Nephron (organoid): ENCODE measurements around the gene OAS1.

Experiments used
- H3K27ac Mint-ChIP-seq, 3 experiments: 2 replicates each; pipeline ENCODE4 v1.8.0; 2020; ENCODE audit warnings: mixed read lengths in 3 of 3, mild to moderate bottlenecking in 2 of 3, moderate library complexity in 1 of 3
- H3K27me3 Mint-ChIP-seq: 2 replicates; pipeline ENCODE4 v1.8.0; 2021; ENCODE audit warnings: low read depth, mild to moderate bottlenecking, moderate library complexity, mixed read lengths
- H3K36me3 Mint-ChIP-seq: 2 replicates; pipeline ENCODE4 v1.8.0; 2020; ENCODE audit warnings: low read depth, mixed read lengths
- H3K4me1 Mint-ChIP-seq: 2 replicates; pipeline ENCODE4 v1.8.0; 2020; ENCODE audit warnings: mixed read lengths
- H3K4me3 Mint-ChIP-seq, 3 experiments: 2 replicates each; pipeline ENCODE4 v1.8.0; 2020; ENCODE audit warnings: mild to moderate bottlenecking in 3 of 3, mixed read lengths in 3 of 3, moderate library complexity in 2 of 3
- H3K9me3 Mint-ChIP-seq: 2 replicates; pipeline ENCODE4 v1.8.0; 2020; ENCODE audit warnings: mixed read lengths
- CTCF ChIP-seq, 3 experiments: fragments of 200-600 bp; sonication (generic); IDR thresholded peaks; one replicate each; pipeline ENCODE4 v1.5.0; 2021; ENCODE audit warnings: antibody characterized with exemption in 3 of 3; ENCODE audit not compliant: unreplicated experiment in 3 of 3

The OAS1 gene

GRCh38 chr12:112961074-112961473, 54.3 kb downstream of the OAS1 start:
- Mint-ChIP-seq H3K4me1 (no peaks in the 10 kb centered on the region), H3K4me3 (no peak overlapping the region), H3K27me3 (peaks cover 5% of the 10 kb centered on the region), H3K9me3 (peaks cover 20% of the 10 kb centered on the region), H3K36me3 (peaks cover 4% of the 10 kb centered on the region), H3K27ac (no peak overlapping the region)
- no peak for TF ChIP-seq CTCF (IDR thresholded peaks at IDR 0.05; ENCODE audit: unreplicated experiment in 3 of 3)

GRCh38 chr12:112961536-112961935, 54.8 kb downstream of the OAS1 start:
- Mint-ChIP-seq H3K36me3 (peaks cover 4% of the 10 kb centered on the region), H3K9me3 (peaks cover 20% of the 10 kb centered on the region), H3K27ac (no peak overlapping the region), H3K27me3 (peaks cover 5% of the 10 kb centered on the region), H3K4me3 (no peak overlapping the region), H3K4me1 (no peaks in the 10 kb centered on the region)
- TF ChIP-seq CTCF (IDR thresholded peaks at IDR 0.05; ENCODE audit: unreplicated experiment in 3 of 3), result no peak

GRCh38 chr12:112962561-112962960, 55.8 kb downstream of the OAS1 start:
- Mint-ChIP-seq H3K27me3 (peaks cover 5% of the 10 kb centered on the region), H3K36me3 (peaks cover 4% of the 10 kb centered on the region)
- TF ChIP-seq CTCF (IDR thresholded peaks at IDR 0.05; ENCODE audit: unreplicated experiment in 3 of 3), result no peak

GRCh38 chr12:112963227-112963861, 56.6 kb downstream of the OAS1 start:
- no peak overlapping the region for H3K27ac Mint-ChIP-seq
- H3K4me3 Mint-ChIP-seq, result no peak overlapping the region
- peaks cover 14% of the 10 kb centered on the region for H3K9me3 Mint-ChIP-seq
- no peaks in the 10 kb centered on the region for H3K4me1 Mint-ChIP-seq
- peaks cover 4% of the 10 kb centered on the region for H3K36me3 Mint-ChIP-seq
- peaks cover 12% of the 10 kb centered on the region for H3K27me3 Mint-ChIP-seq
- TF ChIP-seq CTCF (IDR thresholded peaks at IDR 0.05; ENCODE audit: unreplicated experiment in 3 of 3), result no peak

More at GRCh38 chr12:112962561-112962960, 55.8 kb downstream of the OAS1 start:
- no peak overlapping the region for H3K27ac Mint-ChIP-seq
- H3K4me1 Mint-ChIP-seq, result no peaks in the 10 kb centered on the region
- H3K4me3 Mint-ChIP-seq, result no peak overlapping the region
- peaks cover 19% of the 10 kb centered on the region for H3K9me3 Mint-ChIP-seq

GRCh38 chr12:112964067-112964670, 57.4 kb downstream of the OAS1 start:
- Mint-ChIP-seq H3K36me3 (peaks cover 4% of the 10 kb centered on the region), H3K4me1 (no peaks in the 10 kb centered on the region), H3K27me3 (peaks cover 12% of the 10 kb centered on the region), H3K4me3 (no peak overlapping the region), H3K27ac (no peak overlapping the region), H3K9me3 (peaks cover 13% of the 10 kb centered on the region)
- no peak for TF ChIP-seq CTCF (IDR thresholded peaks at IDR 0.05; ENCODE audit: unreplicated experiment in 3 of 3)

GRCh38 chr12:112964915-112965314, 58.2 kb downstream of the OAS1 start:
- H3K27me3 Mint-ChIP-seq, result peaks cover 13% of the 10 kb centered on the region
- no peaks in the 10 kb centered on the region for H3K4me1 Mint-ChIP-seq
- TF ChIP-seq CTCF (IDR thresholded peaks at IDR 0.05; ENCODE audit: unreplicated experiment in 3 of 3), result no peak
- no peak overlapping the region for H3K27ac Mint-ChIP-seq
- H3K36me3 Mint-ChIP-seq, result no peaks in the 10 kb centered on the region
- peaks cover 6% of the 10 kb centered on the region for H3K9me3 Mint-ChIP-seq
- H3K4me3 Mint-ChIP-seq, result no peak overlapping the region
